Activated T-helper 2 cell treated with anti-CD3 and anti-CD28 coated beads, Interferon-gamma antibody, Interleukin-2, Interleukin-4, amounts not matched to agents 10 μg/mL and 5 μg/mL and 100 μg/mL, durations not matched to agents 14 hours and 24 hours and 36 hours (primary cell): ENCODE data around the gene RNF169. TPM values are rescaled to one million over a fixed set of nuclear protein-coding genes. Genes with fewer than 3 reads are reported as not detected.
A peak's percentile ranks its signal among the peaks of the same experiment; 100 is the strongest.
"Not testable (repeated sequence)": the region's sequence is repeated elsewhere in the genome, so short reads cannot be mapped to it uniquely, and the experiment has no call there.

Source experiments
- DNase-seq: peaks from one replicate; pipeline ENCODE4 v3.0.0; 2021; ENCODE audit warnings: low spot score
- H3K27ac Mint-ChIP-seq: one replicate; pipeline ENCODE4 v1.8.0; 2021; ENCODE audit warnings: mixed read lengths
- H3K27me3 Mint-ChIP-seq: one replicate; pipeline ENCODE4 v1.8.0; 2021; ENCODE audit warnings: low read depth, mixed read lengths
- H3K36me3 Mint-ChIP-seq: one replicate; pipeline ENCODE4 v1.8.0; 2021; ENCODE audit warnings: low read depth, mixed read lengths
- H3K4me1 Mint-ChIP-seq: one replicate; pipeline ENCODE4 v1.8.0; 2021; ENCODE audit warnings: low read depth, mixed read lengths
- H3K4me3 Mint-ChIP-seq: one replicate; pipeline ENCODE4 v1.8.0; 2021; ENCODE audit warnings: low read depth, mild to moderate bottlenecking, moderate library complexity, mixed read lengths
- H3K9me3 Mint-ChIP-seq: one replicate; pipeline ENCODE4 v1.8.0; 2021; ENCODE audit warnings: mixed read lengths
- intact Hi-C: fragments of 100-400 bp; cut with micrococcal nuclease; formaldehyde crosslinking; loops from one replicate; pipeline ENCODE4 v1.15.1; 2023
- total RNA-seq: library from RNA; stranded (reverse); gene quantifications from 2 replicates; pipeline ENCODE4 v1.2.3, GENCODE V29; 2022

RNF169 gene
- total RNA-seq, 1 donor from 2014 or later, result 14.4 TPM

DNA sequence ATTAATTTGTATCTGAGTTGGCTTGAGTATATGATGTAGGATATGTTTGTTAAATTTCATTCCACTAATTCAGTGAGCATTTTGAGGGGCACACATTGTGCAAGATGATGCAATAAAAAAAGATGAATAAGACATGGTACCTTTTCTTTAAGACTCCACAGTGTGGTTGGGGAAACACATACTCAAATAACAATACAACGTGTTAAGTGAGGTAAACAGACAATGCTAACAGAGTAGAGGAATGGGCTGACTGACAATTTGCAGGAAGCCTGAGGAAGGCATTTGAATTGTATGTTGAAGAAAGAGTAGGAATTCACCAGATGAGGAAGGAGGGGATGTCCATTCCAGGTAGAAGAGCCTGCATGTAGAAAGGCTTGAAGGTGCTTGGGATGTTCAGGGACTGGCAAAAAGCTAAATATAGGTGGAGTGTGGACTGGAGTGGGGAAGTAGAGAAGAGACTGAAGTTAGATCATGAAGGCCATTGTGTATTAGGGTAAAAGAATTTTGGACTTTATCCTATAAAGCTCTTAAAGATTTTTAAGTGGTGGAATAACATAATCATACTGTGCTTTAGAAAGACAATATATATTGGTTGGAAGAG, 6.8 kb downstream of the RNF169 start:
- intact Hi-C loops, result no loop called here
- Mint-ChIP-seq H3K27ac (no peak overlapping the region), H3K27me3 (no peaks in the 10 kb centered on the region), H3K36me3 (peaks cover 22% of the 10 kb centered on the region), H3K4me3 (no peak overlapping the region), H3K4me1 (peaks cover 15% of the 10 kb centered on the region), H3K9me3 (peaks cover 11% of the 10 kb centered on the region)
- no peak for DNase-seq

DNA sequence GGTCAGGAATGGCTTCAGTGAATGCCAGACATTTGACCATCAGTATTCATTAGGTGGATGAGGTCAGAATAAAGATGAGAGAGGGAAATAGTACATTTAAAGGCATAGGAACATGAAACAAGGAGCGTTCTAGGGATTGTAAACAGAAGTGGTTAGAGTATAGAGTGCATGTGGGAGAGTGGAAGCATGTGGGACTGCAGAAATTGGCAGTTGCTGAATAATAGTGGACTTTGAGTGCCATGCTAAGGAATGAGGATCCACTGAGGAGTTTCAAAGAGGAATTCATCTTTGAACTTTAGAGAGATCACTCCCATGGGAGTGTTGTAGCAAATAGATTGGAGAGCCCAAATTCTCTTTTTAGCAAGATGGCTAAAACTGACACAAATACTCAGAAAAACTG, 7.9 kb downstream of the RNF169 start:
- H3K4me1 Mint-ChIP-seq, result peaks cover 10% of the 10 kb centered on the region
- DNase-seq, result no peak
- H3K4me3 Mint-ChIP-seq, result no peak overlapping the region
- H3K27me3 Mint-ChIP-seq, result no peaks in the 10 kb centered on the region
- peaks cover 19% of the 10 kb centered on the region for H3K36me3 Mint-ChIP-seq
- H3K27ac Mint-ChIP-seq, result no peak overlapping the region
- intact Hi-C loops, result no loop called here
- H3K9me3 Mint-ChIP-seq, result peaks cover 11% of the 10 kb centered on the region

DNA sequence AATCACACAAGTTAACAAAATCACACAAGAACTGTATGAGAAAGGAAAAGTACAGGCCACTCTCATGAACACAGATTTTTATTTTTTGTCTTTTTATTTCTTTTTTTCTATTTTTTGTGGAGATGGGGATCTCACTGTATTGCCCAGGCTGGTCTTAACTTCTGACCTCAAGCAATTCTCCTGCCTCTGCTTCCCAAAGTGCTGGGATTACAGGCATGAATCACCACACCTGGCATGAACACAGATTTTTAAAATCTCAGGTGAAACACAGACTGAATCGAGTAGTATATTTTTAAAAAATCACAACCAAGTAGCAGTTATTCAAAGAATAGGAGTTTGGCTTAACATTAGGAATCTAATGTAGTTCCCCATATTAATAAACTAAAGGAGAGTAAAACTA, 18.3 kb downstream of the RNF169 start:
- Mint-ChIP-seq H3K27me3 (no peaks in the 10 kb centered on the region), H3K27ac (no peak overlapping the region), H3K4me3 (no peak overlapping the region), H3K36me3 (peaks cover 29% of the 10 kb centered on the region), H3K4me1 (peaks cover 21% of the 10 kb centered on the region), H3K9me3 (peaks cover 17% of the 10 kb centered on the region)
- DNase-seq, result no peak
- intact Hi-C loops, result no loop called here

DNA sequence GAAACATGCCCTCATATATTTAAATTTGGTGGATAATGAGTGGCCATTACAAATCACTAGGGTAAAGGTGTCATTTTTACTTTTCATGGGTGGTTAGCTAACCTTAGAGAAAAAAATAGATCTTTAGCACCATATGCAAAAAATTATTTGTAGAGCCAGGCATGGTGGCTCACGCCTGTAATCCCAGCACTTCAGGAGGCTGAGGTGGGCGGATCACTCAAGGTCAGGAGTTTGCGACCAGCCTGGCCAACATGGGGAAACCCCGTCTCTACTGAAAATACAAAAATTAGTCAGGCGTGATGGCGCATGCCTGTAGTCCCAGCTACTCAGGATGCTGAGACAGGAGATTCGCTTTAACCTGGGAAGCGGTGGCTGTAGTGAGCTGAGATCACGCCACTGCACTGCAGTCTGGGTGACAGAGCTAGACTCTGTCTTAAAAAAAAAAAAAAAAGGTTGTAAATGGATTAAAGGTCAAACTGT, 19.6 kb downstream of the RNF169 start:
- H3K27ac Mint-ChIP-seq, result peak overlapping the region; percentile 12
- H3K9me3 Mint-ChIP-seq, H3K4me3 Mint-ChIP-seq, H3K27me3 Mint-ChIP-seq, DNase-seq, intact Hi-C loops: not testable (repeated sequence)
- H3K36me3 Mint-ChIP-seq, result peaks cover 18% of the 10 kb centered on the region
- H3K4me1 Mint-ChIP-seq, result peaks cover 16% of the 10 kb centered on the region

DNA sequence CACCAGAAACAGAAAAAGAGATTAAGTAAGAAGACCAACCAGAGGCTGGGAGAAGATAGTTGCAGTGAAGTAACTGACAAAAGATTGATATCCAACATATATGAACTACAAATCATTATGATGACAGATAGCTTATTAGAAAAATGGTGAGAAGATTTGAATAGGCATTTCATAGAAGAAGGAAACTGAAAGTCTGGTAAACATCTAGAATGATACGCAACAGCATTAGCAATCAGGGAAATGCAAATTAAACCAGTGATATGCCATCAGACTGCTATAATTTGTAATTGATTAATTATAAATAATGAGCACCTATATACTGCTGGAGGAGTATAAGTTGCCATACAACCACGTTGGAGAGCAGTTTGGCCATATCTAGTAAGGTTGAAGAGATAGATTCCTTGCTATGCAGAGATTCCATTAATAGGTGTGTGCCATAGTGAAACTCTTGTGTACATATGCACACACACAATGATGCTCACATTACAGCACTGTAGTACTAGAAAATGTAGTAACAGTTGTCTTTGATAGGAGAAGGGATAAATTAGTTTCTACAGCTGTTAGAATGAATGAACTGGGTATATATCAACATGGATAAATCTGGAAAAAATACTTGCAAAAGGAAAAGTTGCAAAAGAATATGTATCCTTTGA, 20.5 kb downstream of the RNF169 start:
- H3K9me3 Mint-ChIP-seq, result peaks cover 3% of the 10 kb centered on the region
- H3K27me3 Mint-ChIP-seq, result no peaks in the 10 kb centered on the region
- peaks cover 8% of the 10 kb centered on the region for H3K36me3 Mint-ChIP-seq
- DNase-seq, result no peak
- no peak overlapping the region for H3K4me3 Mint-ChIP-seq
- H3K27ac Mint-ChIP-seq, result no peak overlapping the region
- H3K4me1 Mint-ChIP-seq, result peaks cover 13% of the 10 kb centered on the region
- intact Hi-C loops, result no loop called here

DNA sequence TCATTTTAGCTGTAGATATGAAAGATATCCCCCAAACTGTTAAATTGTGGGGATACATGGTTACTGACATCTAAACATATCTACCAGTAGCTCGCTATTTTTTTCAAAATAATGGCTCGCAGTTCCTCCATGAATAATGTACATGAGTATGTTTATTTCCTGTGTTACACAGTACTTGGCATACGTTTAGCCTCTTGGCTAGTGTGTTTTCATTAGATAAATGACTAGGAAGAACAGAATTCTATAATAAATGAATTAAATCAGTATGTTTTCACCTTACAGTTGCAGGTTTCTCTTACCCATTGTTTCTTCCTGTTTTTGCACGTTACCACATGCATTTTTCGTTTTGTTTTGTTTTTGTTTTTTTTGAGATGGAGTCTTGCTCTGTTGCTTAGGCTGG, 21.8 kb downstream of the RNF169 start:
- Mint-ChIP-seq H3K4me3 (no peak overlapping the region), H3K27me3 (no peaks in the 10 kb centered on the region), H3K27ac (no peak overlapping the region), H3K9me3 (no peaks in the 10 kb centered on the region), H3K4me1 (peaks cover 13% of the 10 kb centered on the region), H3K36me3 (peaks cover 7% of the 10 kb centered on the region)
- intact Hi-C loops, result no loop called here
- DNase-seq, result no peak

DNA sequence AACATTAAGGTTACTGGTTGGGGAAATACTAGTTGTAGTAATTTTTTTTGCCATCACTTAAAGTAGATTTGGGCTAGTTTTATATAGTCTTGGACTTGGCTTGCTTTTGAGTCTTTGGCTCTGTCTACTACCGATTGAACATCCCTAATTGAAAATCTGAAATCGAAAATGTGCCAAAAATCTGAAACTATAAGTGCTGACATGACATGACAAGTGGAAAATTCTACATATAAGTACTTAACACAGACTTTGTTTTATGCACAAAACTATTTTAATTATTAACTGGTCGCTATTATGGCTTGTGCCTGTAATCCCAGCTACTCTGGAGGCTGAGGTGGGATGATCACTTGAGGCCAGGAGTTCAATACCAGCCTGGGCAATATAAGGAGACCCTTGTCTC, 22.5 kb downstream of the RNF169 start:
- Mint-ChIP-seq H3K36me3 (peaks cover 5% of the 10 kb centered on the region), H3K4me1 (peaks cover 12% of the 10 kb centered on the region), H3K9me3 (no peaks in the 10 kb centered on the region), H3K27ac (no peak overlapping the region), H3K27me3 (no peaks in the 10 kb centered on the region), H3K4me3 (no peak overlapping the region)
- intact Hi-C loops, result no loop called here
- DNase-seq, result no peak

DNA sequence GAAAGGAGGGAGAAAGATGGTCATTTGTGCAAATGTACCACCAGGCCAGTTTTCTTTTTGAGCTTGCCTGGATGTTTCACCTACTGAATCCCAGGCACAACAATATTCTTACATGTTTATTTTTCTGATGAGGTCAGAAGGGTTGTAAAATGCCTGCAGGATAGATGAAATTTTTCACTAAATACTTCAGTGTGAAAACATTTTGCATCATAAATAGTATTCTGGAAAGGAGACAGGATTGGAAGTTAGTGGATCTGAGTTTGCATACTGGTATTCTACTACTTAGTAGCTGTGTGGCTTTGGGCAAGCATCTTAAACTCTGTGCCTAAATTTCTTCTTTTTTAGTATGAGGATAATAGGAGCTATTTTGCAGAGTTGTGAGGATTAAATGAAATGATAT, 24.8 kb downstream of the RNF169 start:
- DNase-seq, result no peak

DNA sequence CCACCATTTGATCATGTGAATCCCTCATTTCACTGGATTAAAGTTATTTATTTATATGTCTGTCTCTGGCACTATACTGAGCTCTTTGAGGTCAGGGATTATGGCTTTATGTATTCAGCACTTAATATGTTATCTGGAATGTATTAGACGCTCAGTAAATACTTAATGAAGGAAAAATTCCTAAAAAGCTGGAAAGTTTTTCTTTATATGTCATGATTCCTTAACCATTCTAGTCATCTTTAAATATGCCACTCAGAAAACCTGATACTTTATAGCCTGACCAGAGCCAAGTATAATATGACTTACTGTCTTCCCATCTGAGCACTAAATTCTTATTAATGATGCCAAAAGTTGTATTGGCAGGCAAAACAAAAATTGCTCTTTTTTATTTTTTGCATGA, 27.1 kb downstream of the RNF169 start:
- H3K27ac Mint-ChIP-seq, result no peak overlapping the region
- H3K4me1 Mint-ChIP-seq, result peaks cover 6% of the 10 kb centered on the region
- intact Hi-C loops, result no loop called here

More for the DNA sequence above, 24.8 kb downstream of the RNF169 start:
- Mint-ChIP-seq H3K27me3 (no peaks in the 10 kb centered on the region), H3K4me1 (peaks cover 6% of the 10 kb centered on the region), H3K36me3 (peaks cover 10% of the 10 kb centered on the region), H3K27ac (no peak overlapping the region), H3K4me3 (no peak overlapping the region), H3K9me3 (no peaks in the 10 kb centered on the region)
- intact Hi-C loops, result no loop called here

DNA sequence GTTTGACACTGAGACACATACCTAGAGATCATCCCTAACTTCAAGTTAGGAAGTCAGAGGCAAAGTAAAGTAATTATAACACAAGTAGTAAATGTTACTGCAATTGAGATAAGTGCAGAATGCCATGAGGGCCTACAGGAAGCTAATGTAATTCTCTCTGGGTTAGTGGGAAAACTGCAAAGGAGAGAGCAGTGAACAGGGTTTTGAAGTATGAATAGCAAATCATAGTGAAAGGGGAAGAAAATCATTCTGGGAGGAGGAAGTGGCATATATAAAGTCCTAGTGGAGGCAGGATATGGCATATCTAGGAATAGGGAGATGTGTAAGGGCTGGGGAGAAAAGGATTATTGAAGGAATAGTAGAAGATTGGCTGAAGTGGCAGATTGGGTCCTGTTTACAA, 27.9 kb downstream of the RNF169 start:
- Mint-ChIP-seq H3K9me3 (no peaks in the 10 kb centered on the region), H3K4me3 (no peak overlapping the region), H3K4me1 (peaks cover 6% of the 10 kb centered on the region), H3K27ac (no peak overlapping the region), H3K27me3 (no peaks in the 10 kb centered on the region), H3K36me3 (peaks cover 10% of the 10 kb centered on the region)
- intact Hi-C loops, result no loop called here
- DNase-seq, result no peak

More for the DNA sequence above, 27.1 kb downstream of the RNF169 start:
- no peaks in the 10 kb centered on the region for H3K27me3 Mint-ChIP-seq
- no peaks in the 10 kb centered on the region for H3K9me3 Mint-ChIP-seq
- no peak overlapping the region for H3K4me3 Mint-ChIP-seq
- H3K36me3 Mint-ChIP-seq, result peaks cover 10% of the 10 kb centered on the region
- DNase-seq, result no peak

DNA sequence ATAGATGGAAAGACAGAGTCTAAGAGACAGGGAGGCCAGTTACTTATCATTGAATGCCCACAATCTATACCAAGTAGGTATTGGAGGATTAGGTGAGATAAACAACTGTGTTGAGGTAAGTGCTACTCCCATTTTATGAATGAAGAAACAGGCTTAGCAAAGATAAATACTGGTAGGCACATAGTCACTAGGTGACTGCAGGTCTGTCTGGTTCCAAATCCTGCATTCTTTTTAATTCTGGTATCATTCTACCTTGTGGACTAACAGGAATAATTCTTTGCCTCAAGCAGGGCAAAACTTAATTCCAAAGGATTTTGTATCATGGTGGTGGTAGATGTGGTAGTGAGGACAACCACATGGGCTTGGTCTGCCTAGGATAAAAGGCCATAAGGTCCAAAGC, 28.4 kb downstream of the RNF169 start:
- H3K4me3 Mint-ChIP-seq, result no peak overlapping the region
- intact Hi-C loops, result no loop called here
- no peaks in the 10 kb centered on the region for H3K27me3 Mint-ChIP-seq
- H3K9me3 Mint-ChIP-seq, result no peaks in the 10 kb centered on the region
- H3K36me3 Mint-ChIP-seq, result peaks cover 10% of the 10 kb centered on the region
- no peak overlapping the region for H3K27ac Mint-ChIP-seq
- peaks cover 6% of the 10 kb centered on the region for H3K4me1 Mint-ChIP-seq
- no peak for DNase-seq

DNA sequence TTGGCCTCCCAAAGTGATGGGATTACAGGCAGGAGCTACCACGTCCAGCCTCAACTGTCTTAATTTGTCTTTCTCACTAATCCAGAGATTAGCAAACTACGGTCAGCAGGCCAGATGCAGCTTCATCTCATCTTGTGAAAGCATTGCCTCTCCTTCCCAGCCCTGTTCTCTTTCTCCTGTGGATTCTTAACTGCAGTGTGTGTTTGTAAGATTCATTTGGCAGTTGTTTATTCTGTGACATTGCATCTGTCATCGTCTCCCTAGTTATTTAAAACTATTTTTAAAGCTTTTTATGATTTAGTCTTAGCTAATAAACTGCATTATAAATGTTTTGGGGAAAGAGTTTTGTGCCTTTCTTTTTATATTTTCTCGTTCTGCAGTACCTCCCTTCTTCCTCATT, 29.2 kb downstream of the RNF169 start:
- no peaks in the 10 kb centered on the region for H3K9me3 Mint-ChIP-seq
- no peak for DNase-seq
- no peaks in the 10 kb centered on the region for H3K27me3 Mint-ChIP-seq
- no peak overlapping the region for H3K4me3 Mint-ChIP-seq
- H3K36me3 Mint-ChIP-seq, result peaks cover 10% of the 10 kb centered on the region
- peaks cover 6% of the 10 kb centered on the region for H3K4me1 Mint-ChIP-seq
- intact Hi-C loops, result no loop called here
- no peak overlapping the region for H3K27ac Mint-ChIP-seq

DNA sequence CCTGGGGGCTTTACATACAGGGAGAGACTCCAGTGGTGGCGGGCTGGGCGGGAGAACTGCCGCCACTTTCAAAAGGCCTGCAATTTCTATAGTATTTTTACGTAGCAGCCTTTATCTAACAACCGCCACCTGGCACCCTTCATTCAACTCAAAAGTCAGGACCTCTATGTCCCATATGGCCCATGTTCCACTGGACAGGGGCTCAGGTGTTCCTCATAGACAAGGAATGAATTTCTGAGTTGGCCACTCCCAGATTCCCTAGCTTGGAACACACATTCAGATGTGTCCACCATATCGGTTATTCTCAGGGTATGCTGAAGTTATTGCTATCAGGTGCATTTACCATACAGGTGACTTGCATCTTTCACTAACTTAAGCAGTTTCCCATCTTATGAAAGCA, 29.9 kb downstream of the RNF169 start:
- Mint-ChIP-seq H3K9me3 (no peaks in the 10 kb centered on the region), H3K27ac (no peak overlapping the region), H3K27me3 (no peaks in the 10 kb centered on the region), H3K4me1 (peaks cover 13% of the 10 kb centered on the region), H3K36me3 (peaks cover 10% of the 10 kb centered on the region), H3K4me3 (no peak overlapping the region)
- intact Hi-C loops, result no loop called here
- DNase-seq, result no peak
